CD4-positive, alpha-beta T cell treated with Interleukin-10 for 1 hour (primary cell): ENCODE results near the gene C11orf91.
"Not testable (repeated sequence)": the region's sequence is repeated elsewhere in the genome, so short reads cannot be mapped to it uniquely, and the experiment has no call there.

Experiments
- DNase-seq: peaks from one replicate; pipeline ENCODE4 v3.0.0-alpha.2; 2020

The C11orf91 gene

GRCh38 chr11:33700502-33701271 is at the start of gene C11orf91:
TSS of gene C11orf91 (minus strand) at chr11:33700826. CDS start at chr11:33700740, 86 bp downstream.
- peak; percentile 95 for DNase-seq

- DNase-seq, result no peak
Observed at GRCh38 chr11:33747979-33748378, 47.4 kb upstream of the C11orf91 start.

- no peak for DNase-seq
Observed at GRCh38 chr11:33743291-33743690, 42.7 kb upstream of the C11orf91 start.

GRCh38 chr11:33742249-33742851 is 41.7 kb upstream of the C11orf91 start:
- peak; percentile 40 for DNase-seq

GRCh38 chr11:33741806-33742205 is 41.2 kb upstream of the C11orf91 start:
- no peak for DNase-seq

GRCh38 chr11:33737362-33737821 is 36.8 kb upstream of the C11orf91 start:
- DNase-seq, result no peak

- DNase-seq, result peak; percentile 91
Observed at GRCh38 chr11:33736148-33736812, 35.7 kb upstream of the C11orf91 start, which contains the start of gene CD59. TSS of gene CD59 (minus strand) at chr11:33736423. CDS start at chr11:33722445, 13,978 bp downstream.

GRCh38 chr11:33735271-33736147 is 34.9 kb upstream of the C11orf91 start:
- DNase-seq, result peak; percentile 54

- DNase-seq, result no peak
Observed at GRCh38 chr11:33734441-33735270, 34.0 kb upstream of the C11orf91 start.

- DNase-seq, result no peak
Observed at GRCh38 chr11:33733980-33734379, 33.4 kb upstream of the C11orf91 start.

- DNase-seq, result no peak
Observed at GRCh38 chr11:33731723-33732531, 31.3 kb upstream of the C11orf91 start.

- no peak for DNase-seq
Observed at GRCh38 chr11:33730716-33731115, 30.1 kb upstream of the C11orf91 start.

GRCh38 chr11:33729072-33729664 is 28.5 kb upstream of the C11orf91 start:
- not testable (repeated sequence) for DNase-seq

GRCh38 chr11:33727539-33727938 is 26.9 kb upstream of the C11orf91 start:
- DNase-seq, result not testable (repeated sequence)

GRCh38 chr11:33725496-33725895 is 24.9 kb upstream of the C11orf91 start:
- DNase-seq, result no peak

- DNase-seq, result no peak
Observed at GRCh38 chr11:33724644-33725035, 24.0 kb upstream of the C11orf91 start.

- no peak for DNase-seq
Observed at GRCh38 chr11:33723238-33723881, 22.7 kb upstream of the C11orf91 start.

- no peak for DNase-seq
Observed at GRCh38 chr11:33722590-33723234, 22.1 kb upstream of the C11orf91 start.

- DNase-seq, result no peak
Observed at GRCh38 chr11:33721984-33722383, 21.4 kb upstream of the C11orf91 start.
